ENCODE results near the gene PTPRE. TPM values are rescaled to one million over a fixed set of nuclear protein-coding genes. Genes with fewer than 3 reads are reported as not detected.
A peak's percentile ranks its signal among the peaks of the same experiment; 100 is the strongest.

The PTPRE gene
- total RNA-seq, 2 donors from 2014 or later = 26.9 to 36.1 TPM

DNA sequence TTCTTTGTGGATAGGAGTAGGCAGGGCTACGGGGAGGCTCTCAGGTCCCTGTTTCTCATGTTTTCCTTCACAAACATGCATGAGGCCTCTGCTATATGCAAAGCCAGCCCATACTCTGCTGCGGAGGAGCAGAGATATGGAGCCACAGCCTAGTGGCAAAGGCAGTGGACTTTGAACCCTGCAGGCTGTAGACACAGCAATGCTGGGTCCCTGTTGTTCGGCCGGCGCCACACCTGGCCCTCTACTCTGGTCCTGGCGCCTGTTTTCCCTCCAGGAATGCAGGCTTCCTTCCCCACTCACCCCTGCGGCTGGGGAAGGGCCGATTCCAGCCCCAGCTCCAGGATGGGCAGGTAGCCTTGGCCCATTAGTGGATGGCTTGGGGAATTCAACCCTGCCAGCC, 25.6 kb upstream of the PTPRE start:
- DNase-seq (peak; percentile 78 to 81), ATAC-seq (peak; percentile 91)
- intact Hi-C loops (cut with DNase I, micrococcal nuclease) = no loop called here

DNA sequence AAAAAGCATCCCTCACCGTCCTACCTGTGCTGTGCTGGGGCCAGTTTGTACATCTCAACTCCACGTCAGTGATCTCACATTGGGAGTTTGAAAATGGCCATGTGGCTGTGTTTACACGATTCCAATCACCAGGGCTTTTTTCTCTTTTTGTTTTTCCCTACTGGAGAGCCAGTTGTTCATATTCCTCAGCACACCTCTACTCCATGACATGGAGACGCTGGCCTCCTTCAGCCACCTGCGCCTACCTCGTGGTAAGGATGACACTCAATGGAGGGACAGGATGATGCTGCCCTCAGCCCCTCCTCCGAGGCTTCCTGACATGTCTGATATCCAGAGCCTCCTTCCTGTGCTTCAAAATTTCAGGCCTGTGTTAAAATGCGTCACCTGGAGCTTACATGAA, 24.5 kb upstream of the PTPRE start:
- no peak for DNase-seq
- intact Hi-C loops (cut with DNase I, micrococcal nuclease) = no loop called here

DNA sequence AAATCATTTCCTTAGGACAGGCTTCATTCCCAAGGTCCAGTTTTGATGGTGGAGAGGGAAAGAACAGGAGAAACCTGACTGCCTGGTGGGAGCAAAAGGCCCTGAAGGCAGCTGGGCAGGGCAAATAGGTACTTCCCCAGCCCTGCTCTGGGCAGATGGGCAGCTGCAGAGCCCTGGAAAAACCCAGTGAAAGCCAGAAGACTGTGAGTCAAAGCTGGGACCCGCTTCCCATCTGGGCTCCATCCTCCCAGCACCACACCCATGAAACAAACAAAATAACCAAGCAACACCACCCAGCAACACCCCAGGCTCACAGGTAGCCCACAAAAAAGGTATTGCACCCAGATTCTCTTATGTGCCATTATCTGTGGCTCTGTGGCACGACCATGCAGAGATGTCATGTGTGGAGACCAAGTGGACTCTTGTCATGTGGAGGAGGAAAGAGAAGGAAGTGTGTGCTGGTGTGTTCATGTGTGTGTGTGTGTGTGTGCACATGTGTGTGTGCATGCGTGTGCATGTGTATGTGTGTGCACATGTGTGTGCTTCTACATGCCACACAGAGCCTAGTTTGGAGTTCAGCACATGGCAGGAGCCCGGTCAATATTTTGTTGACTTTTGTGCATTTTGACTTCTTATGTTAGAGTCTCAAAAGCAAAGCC, 24.0 kb upstream of the PTPRE start:
- peak in 1 of 2 donors; percentile 59 for DNase-seq
- ATAC-seq = peak; percentile 55
- intact Hi-C loops (cut with DNase I, micrococcal nuclease) = no loop called here

More for the DNA sequence above, 24.5 kb upstream of the PTPRE start:
- no peak for ATAC-seq

GRCh38 chr10:127883516-127883915, 23.4 kb upstream of the PTPRE start:
- DNase-seq (no peak), ATAC-seq (no peak)
- intact Hi-C loops (cut with DNase I, micrococcal nuclease) = no loop called here

- no peak for ATAC-seq
- intact Hi-C loops (cut with DNase I, micrococcal nuclease) = no loop called here
Observed at GRCh38 chr10:127884501-127884900, 22.4 kb upstream of the PTPRE start.

DNA sequence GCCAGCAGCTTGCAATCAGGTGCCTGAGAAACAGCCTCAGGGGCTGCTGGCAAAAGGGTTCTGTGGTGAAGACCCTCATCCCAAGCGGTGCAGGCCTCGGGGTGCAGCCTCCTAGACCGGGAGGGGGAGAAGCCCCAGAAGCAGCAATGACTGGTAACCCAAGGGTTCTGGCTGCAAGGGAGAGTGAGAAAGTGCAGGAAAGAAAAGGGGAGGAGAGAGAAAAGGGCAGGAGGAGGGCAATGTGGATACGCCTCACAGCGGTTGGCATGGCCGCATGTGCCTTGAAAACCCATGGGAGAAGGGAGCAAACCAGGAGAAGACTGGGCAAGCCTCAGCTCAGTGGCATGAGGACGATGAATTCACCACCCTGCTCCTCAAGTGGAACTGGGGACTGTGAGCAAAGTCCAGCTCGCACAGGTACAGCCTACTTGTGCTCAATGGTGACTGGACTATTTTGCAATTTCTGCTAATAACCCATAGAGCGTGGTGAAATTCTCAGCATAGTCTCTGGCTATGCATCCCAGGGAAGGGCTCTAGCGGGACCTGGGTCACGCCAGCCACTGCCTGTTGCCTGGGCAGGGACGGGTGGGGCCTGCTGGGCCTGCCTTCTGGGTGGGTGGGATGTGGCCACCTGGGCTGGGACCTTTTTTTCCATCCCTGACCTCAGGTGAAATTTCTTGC, 20.4 kb upstream of the PTPRE start:
- peak; percentile 51 to 66 for DNase-seq
- ATAC-seq = peak; percentile 38
- intact Hi-C loops (cut with DNase I, micrococcal nuclease) = no loop called here

More at GRCh38 chr10:127884501-127884900, 22.4 kb upstream of the PTPRE start:
- DNase-seq = no peak

GRCh38 chr10:127887541-127888415, 19.1 kb upstream of the PTPRE start:
- no peak for ATAC-seq
- intact Hi-C loops (cut with DNase I, micrococcal nuclease) = no loop called here
- peak in 1 of 2 donors; percentile 23 for DNase-seq

GRCh38 chr10:127888521-127889312, 18.2 kb upstream of the PTPRE start:
- intact Hi-C loops (cut with DNase I, micrococcal nuclease) = no loop called here
- peak; percentile 64 for ATAC-seq
- peak; percentile 63 to 80 for DNase-seq

- ATAC-seq = peak; percentile 8
- DNase-seq = no peak
- intact Hi-C loops (cut with DNase I, micrococcal nuclease) = no loop called here
Observed at GRCh38 chr10:127889605-127890195, 17.2 kb upstream of the PTPRE start.

DNA sequence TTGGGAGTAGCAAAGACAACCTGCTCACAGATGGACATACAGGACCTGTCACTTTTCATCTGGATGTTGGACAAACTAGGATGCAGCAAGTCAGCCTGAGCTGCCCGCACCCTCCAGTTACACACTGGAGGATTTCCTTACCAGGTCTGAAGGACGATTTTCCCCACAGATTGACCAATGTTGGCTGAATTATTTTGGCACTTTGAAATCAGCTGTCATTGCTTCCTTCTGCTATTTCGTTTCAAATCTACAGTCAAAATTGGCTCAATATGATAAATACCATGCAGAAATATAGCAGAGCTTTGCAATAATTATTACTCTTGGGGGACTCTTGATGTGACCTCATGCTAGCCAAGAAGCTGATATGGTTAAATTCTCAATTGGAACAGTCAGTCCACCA, 16.7 kb upstream of the PTPRE start:
- DNase-seq (no peak), ATAC-seq (no peak)
- intact Hi-C loops (cut with DNase I, micrococcal nuclease) = no loop called here

DNA sequence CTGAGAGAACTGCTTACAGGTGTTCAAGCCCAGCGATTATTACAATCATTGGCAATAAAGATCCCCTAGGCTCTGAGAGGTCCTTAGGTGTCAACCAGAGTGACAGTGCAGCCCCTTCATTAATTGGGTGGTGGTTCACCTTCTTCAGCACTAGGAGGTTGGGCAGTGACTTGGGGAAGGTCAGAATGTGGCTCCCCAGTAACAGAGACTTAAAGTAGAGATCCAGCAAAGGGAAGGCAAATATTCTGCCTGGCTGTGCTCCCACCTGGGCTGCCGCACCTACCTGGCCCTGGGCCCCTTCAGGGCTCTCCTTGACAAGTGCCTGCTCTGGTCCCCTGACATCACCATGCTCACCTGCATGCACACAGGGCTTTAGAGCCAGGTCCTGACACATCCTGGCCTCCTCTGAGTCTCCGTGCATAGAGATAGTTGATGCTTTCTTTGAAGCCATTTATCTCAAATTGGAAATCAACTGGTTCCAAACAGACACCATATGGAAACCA, 16.0 kb upstream of the PTPRE start:
- intact Hi-C loops (cut with DNase I, micrococcal nuclease) = no loop called here
- DNase-seq = peak in 1 of 2 donors; percentile 23
- ATAC-seq = peak; percentile 7

GRCh38 chr10:127892743-127893142, 14.2 kb upstream of the PTPRE start, which contains the start of gene CLRN3:
CLRN3 (minus strand) TSS chr10:127892941; CDS start chr10:127892784, 157 bp downstream.
- DNase-seq = peak; percentile 31 to 78
- peak; percentile 78 for ATAC-seq
- intact Hi-C loops (cut with DNase I, micrococcal nuclease) = no loop called here

DNA sequence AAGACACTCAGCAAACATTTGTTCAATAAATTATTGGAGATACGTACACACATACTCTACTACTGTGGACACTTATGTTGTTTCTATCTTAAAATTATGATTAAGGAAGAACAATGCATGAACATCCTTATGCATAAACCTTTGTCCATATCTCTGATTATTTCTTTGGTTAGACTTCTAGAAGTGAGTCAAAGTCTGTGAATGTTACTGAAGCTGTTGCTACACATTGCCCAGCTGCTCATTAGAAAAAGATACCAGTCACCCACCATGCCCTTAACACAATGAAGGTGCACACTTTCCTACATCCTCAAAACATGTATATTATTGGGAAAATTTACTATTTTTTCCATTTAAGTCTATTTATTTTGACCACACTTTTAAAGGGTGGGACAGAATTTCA, 12.8 kb upstream of the PTPRE start:
- ATAC-seq (no peak), DNase-seq (no peak)
- intact Hi-C loops (cut with DNase I, micrococcal nuclease) = no loop called here

DNA sequence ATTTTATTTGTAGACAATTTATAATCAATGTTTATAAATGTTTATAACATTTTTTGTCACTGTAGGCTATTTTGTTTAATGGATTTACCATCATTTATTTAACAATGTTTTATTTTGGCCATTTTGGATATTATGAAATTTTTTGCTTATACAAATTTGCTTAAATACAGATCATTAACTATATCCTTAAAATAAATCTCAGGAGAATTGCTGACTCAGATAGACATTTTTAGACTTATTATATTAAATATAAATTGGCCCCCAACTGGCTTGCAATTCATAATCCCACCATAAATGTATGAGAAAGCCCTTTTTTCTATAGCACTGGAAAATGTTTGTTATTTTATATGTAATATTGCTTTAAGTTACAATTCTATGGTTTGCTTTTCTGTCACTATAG, 10.3 kb upstream of the PTPRE start:
- DNase-seq (no peak), ATAC-seq (no peak)
- intact Hi-C loops (cut with DNase I, micrococcal nuclease) = no loop called here

- ATAC-seq (no peak), DNase-seq (no peak)
- intact Hi-C loops (cut with DNase I, micrococcal nuclease) = no loop called here
Observed at GRCh38 chr10:127897177-127897576, 9.7 kb upstream of the PTPRE start.

GRCh38 chr10:127899766-127900387, 7.0 kb upstream of the PTPRE start:
- intact Hi-C loops (cut with DNase I, micrococcal nuclease) = loop anchor here in 1 of 2 donors (10.0 kb wide), 1 partner anchor 115 kb away; no protein-coding TSS in a partner anchor
- no peak for DNase-seq
- peak; percentile 68 for ATAC-seq

DNA sequence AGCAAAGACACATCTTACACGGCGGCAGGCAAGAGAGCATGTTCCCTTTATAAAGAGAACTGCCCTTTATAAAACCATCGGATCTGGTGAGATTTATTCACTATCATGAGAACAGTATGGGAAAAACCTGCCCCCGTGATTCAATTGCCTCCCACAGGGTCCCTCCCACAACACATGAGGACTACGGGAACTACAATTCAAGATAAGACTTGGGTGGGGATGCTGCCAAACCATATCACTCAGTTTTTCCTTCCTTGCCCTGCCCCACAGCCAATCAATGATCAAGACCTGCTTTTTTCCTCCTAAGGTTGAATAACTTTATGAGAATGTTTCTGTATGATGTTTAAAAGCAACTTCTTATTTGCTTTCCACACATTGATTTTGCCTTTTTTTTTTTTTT, 3.1 kb upstream of the PTPRE start:
- intact Hi-C loops (cut with DNase I, micrococcal nuclease) = loop anchor here in 1 of 2 donors (10.0 kb wide), 1 partner anchor 111 kb away; no protein-coding TSS in a partner anchor
- peak in 1 of 2 donors; percentile 62 for DNase-seq
- peak; percentile 45 for ATAC-seq

Data from left colon (tissue), 2 donors.